Stimulated activated CD8-positive, alpha-beta memory T cell treated with anti-CD3 and anti-CD28 coated beads, Interleukin-4, amount 100 ng/mL, for 48 hours (primary cell): ENCODE measurements around the gene TMEM190.

Experiments
- DNase-seq: peaks from one replicate; pipeline ENCODE4 v3.0.0-alpha.2; 2020

The TMEM190 gene

DNA sequence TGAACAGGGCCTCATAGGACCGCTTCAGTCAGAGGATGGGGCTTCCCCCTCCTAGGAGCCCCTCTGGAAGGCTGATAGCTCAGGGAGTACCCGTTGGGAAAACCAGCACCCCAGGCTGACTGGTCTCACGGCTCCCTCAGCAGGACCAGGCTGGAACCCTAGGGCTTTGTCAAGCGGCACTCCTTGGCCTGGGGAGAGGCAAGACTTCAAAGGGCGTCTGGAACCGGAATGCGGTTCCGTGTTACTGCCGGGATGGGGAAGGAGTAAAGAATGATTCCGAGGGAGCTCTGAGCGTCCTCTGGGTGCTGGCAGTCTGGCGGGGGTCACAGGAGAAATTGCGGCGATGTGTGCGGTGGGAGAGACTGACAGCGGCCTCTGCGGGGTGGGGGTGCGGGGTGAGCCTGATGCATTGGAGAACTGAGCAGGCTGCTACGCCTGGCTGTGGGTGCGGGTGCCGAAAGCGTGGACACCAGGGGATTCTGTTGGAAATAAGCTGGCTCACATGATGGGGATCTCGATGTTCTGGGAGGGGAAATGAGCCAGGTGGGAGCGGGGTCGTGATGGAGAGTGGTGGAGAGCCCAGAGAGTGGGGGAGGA is 24.0 kb upstream of the TMEM190 start:
- DNase-seq, result no peak

DNA sequence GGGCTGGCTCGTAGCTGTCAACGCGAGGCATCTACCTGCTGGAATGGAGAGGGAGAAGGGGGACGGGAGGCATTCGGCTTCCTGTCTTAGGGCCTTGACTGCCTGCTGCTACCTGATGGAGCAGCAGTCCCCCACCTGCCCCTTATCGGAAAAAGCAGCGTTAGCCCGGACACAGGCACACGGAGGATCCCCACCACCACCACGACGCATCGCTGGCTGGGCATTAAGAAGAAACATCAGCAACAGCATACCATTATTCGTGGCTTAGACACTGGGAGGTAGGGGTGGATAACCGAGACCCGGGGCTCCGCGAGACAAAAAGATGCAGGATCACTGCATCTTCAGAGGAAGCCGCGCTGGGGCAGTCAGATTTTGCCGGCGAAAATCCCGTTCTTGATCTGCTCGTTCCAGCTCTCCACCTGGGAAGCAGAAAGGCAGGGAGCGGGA is 23.2 kb upstream of the TMEM190 start:
- DNase-seq, result no peak

GRCh38 chr19:55353803-55354697 is 22.6 kb upstream of the TMEM190 start:
- peak; percentile 80 for DNase-seq

GRCh38 chr19:55354698-55355212 is 21.9 kb upstream of the TMEM190 start, which contains the start of gene COX6B2:
Gene COX6B2, minus strand, starts transcription at chr19:55354719. Its CDS starts 198 bp downstream, at chr19:55354521.
- DNase-seq, result no peak

- no peak for DNase-seq
These were observed 21.3 kb upstream of the TMEM190 start for GRCh38 chr19:55355213-55355821.

- no peak for DNase-seq
These were observed 18.1 kb upstream of the TMEM190 start for GRCh38 chr19:55358493-55358892.

GRCh38 chr19:55358943-55359908 is 17.4 kb upstream of the TMEM190 start:
- no peak for DNase-seq

- DNase-seq, result no peak
These were observed 15.7 kb upstream of the TMEM190 start for GRCh38 chr19:55360902-55361301.

DNA sequence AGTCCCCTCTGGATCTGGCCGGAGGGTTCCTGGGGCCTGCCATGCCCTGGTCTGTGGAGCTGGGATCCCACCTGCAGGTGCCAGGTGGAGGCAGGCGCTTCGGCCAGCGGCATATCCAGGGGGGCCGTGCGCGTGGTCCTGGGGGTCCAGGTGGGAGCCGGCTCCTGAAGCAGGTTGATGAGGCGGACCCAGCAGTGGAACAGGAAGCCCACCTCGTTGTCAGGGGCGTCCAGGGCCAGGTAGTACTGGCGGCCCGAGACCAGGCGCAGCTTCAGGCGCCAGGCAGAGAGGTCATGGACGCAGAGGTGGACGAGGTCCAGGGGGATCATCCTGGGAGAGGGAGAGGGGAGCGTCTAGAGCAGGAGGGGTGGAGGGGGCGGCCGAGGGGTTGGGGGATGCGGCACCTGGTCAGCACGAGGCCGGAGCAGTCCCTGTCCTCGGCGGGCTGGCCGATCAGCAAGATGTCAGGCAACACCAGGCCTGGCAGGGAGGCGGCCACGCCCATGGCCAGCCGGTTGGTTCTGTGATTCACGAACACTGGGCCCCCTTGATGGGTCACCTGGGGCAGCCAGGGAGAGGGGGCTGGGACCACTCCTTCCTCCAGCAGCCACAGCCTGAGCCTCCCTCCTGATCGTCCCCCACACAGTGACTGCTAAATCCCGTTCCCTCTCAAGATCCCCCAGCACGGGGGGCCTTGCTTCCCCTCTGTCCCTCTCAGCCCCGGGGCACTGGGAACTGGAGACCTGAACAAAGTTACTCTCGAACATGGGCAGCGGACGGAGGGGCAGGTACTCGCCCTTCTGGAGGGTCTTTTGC is 14.2 kb upstream of the TMEM190 start:
- no peak for DNase-seq

DNA sequence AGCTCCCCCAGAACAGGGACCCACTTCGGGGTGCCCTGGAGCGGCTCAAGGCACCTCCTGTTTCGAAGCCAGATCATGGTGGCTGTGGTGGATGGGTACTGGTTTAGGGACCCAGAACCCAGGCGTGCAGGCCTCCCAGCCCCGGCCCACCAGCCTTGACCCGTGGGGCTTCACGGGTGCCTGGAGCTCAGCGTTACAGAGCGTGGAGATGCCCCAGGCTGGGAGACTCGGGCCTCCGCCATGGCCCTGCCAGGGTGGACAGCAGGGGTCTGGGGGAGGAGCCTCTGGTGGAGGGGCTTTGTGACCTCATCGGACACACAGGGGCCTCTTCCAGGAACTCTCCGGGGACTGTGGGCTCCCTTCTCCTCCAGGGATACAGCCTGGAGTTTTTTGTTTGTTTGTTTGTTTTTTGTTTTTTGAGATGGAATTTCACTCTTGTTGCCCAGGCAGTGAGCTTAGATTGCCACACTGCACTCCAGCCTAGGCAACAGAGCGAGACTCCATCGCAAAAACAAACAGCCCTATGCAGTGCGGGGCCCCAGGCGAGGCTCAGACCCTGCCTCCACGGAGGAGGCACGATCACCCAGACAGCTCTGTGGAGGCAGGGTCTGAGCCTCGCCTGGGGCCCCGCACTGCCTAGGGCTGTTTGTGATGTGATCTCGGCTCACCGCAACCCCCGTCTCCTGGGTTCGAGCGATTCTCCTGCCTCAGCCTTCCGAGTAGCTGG is 13.5 kb upstream of the TMEM190 start, which contains the start of gene GARIN5B:
Gene GARIN5B, minus strand, starts transcription at position 271 of the 727 bp plus-strand sequence. Its CDS starts 194 bp downstream, at position 77.
- no peak for DNase-seq

GRCh38 chr19:55365245-55365644 is 11.4 kb upstream of the TMEM190 start:
- no peak for DNase-seq

- DNase-seq, result no peak
These were observed 10.7 kb upstream of the TMEM190 start for GRCh38 chr19:55365964-55366363.

DNA sequence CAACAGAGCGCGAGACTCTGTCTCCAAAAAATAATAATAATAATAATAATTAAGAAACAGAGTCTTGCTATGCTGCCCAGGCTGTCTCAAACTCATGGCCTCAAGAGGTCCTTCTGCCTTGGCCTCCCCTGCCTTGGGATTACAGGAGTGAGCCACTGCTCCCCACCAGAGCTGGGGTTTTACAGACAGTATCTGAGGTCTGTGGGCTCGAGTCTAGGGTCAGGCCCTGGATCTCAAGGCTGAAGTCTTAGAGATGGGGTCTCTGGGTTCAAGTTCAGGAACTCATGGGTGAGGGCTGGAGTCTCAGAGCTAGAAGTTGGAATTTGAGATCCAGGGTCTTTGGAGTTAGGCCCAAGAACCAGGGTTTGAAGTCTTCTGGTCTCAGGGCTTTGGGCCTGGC is 9.8 kb upstream of the TMEM190 start:
- DNase-seq, result no peak

GRCh38 chr19:55368106-55368505 is 8.5 kb upstream of the TMEM190 start:
- no peak for DNase-seq

GRCh38 chr19:55368701-55369563 is 7.7 kb upstream of the TMEM190 start:
- DNase-seq, result no peak

- DNase-seq, result peak; percentile 65
These were observed 6.8 kb upstream of the TMEM190 start for GRCh38 chr19:55369653-55370304.

GRCh38 chr19:55370305-55370988 is 6.2 kb upstream of the TMEM190 start, which contains the start of gene IL11:
Gene IL11, minus strand, starts transcription at chr19:55370463. Its CDS starts 153 bp downstream, at chr19:55370310.
- no peak for DNase-seq
